Astrocyte of the spinal cord (primary cell): Measurements from ENCODE around the gene KLK15.
A peak's percentile ranks its signal among the peaks of the same experiment; 100 is the strongest.

Experiments used
- DNase-seq: peaks from one replicate; pipeline ENCODE4 v3.0.0; 2011; ENCODE audit warnings: low read depth, low spot score
- H3K4me3 ChIP-seq: 2 replicates; pipeline ENCODE4 v1.5.1; 2011; ENCODE audit warnings: low read depth, mild to moderate bottlenecking, low read length, moderate library complexity
- CTCF ChIP-seq: IDR thresholded peaks from 2 replicates; pipeline ENCODE4 v1.5.1; 2012; ENCODE audit warnings: low read depth, mild to moderate bottlenecking, low read length, inconsistent platforms
- in situ Hi-C: cut with HindIII; loops from 2 replicates; pipeline ENCODE4 v1.10.0; 2017; ENCODE audit warnings: low sequenced_read_pairs

The KLK15 gene

GRCh38 chr19:50797781-50798658, 35.4 kb downstream of the KLK15 start:
- H3K4me3 ChIP-seq, result no peak overlapping the region
- TF ChIP-seq CTCF, result no peak
- in situ Hi-C loops, result no loop called here
- no peak for DNase-seq

GRCh38 chr19:50797429-50797780, 36.0 kb downstream of the KLK15 start:
- in situ Hi-C loops, result no loop called here
- no peak for DNase-seq
- no peak for TF ChIP-seq CTCF
- no peak overlapping the region for H3K4me3 ChIP-seq

GRCh38 chr19:50796634-50797428, 36.5 kb downstream of the KLK15 start:
- H3K4me3 ChIP-seq, result no peak overlapping the region
- in situ Hi-C loops, result no loop called here
- no peak for TF ChIP-seq CTCF
- no peak for DNase-seq

GRCh38 chr19:50796128-50796633, 37.2 kb downstream of the KLK15 start:
- no peak for TF ChIP-seq CTCF
- no peak for DNase-seq
- in situ Hi-C loops, result no loop called here
- H3K4me3 ChIP-seq, result no peak overlapping the region

- TF ChIP-seq CTCF, result no peak
- no peak overlapping the region for H3K4me3 ChIP-seq
- in situ Hi-C loops, result no loop called here
- no peak for DNase-seq
Observed at GRCh38 chr19:50795664-50796073, 37.7 kb downstream of the KLK15 start.

- no peak for DNase-seq
- in situ Hi-C loops, result no loop called here
- TF ChIP-seq CTCF, result peak; percentile 8
- no peak overlapping the region for H3K4me3 ChIP-seq
Observed at GRCh38 chr19:50794876-50795663, 38.3 kb downstream of the KLK15 start.
